ENCODE measurements around the gene HBP1.
A peak's percentile ranks its signal among the peaks of the same experiment; 100 is the strongest.

HBP1 gene

DNA sequence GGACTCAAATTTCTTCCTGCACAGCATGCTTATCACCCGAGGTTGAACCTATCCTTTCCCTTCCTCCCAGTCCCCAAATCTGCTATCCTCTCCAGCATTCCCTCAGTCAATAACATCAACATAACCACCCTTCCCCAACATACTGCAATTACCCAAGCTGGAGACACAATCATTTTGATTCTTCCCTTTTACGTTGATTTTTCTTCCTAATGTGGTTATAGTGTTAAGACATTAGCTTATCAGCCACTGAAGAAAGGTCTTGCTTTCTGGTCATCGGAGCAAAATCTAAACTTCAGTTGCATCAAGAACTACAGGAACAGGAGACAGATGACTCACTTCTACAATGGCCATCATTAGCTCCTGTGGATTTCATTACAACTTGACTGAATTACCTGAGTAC, 3.5 kb upstream of the HBP1 start:
- Histone ChIP-seq H3K4me3 (no peak overlapping the region), H3K27ac (no peak overlapping the region)
- TF ChIP-seq, protein P1, sequence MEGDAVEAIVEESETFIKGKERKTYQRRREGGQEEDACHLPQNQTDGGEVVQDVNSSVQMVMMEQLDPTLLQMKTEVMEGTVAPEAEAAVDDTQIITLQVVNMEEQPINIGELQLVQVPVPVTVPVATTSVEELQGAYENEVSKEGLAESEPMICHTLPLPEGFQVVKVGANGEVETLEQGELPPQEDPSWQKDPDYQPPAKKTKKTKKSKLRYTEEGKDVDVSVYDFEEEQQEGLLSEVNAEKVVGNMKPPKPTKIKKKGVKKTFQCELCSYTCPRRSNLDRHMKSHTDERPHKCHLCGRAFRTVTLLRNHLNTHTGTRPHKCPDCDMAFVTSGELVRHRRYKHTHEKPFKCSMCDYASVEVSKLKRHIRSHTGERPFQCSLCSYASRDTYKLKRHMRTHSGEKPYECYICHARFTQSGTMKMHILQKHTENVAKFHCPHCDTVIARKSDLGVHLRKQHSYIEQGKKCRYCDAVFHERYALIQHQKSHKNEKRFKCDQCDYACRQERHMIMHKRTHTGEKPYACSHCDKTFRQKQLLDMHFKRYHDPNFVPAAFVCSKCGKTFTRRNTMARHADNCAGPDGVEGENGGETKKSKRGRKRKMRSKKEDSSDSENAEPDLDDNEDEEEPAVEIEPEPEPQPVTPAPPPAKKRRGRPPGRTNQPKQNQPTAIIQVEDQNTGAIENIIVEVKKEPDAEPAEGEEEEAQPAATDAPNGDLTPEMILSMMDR (IDR thresholded peaks at IDR 0.05), result no peak
- no peak for DNase-seq (ENCODE audit: low spot score)

DNA sequence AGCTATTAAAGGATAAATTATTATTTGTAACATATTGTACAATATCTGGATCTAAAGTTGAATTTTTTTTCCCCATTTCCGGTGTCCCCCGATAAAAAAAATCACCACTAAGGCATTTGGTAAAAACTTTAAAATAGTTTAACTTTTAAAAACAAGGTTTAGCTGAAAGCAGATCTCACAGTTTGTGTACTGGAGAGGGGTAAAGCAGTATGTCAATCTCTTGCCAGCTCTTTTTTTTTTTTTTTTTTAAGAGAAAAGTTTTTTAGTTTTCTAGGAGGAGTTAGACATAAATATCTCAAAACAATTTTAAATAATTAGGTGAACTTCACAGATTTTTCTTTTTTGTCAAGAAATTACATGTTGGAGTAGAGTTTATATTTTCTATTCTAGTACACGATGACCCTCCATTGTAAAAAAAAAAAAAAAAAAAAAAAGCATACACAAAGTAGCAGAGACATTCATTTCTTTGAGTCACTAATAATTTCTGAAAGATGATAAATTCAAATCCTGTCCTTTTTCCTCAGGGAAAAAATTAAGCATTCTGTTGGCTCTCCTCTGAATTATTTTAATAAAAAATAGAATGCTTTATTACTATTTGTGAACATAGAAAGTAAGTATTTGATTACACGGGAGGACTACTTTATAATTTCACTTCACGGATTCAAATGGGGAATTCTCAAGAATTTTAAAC, 1.9 kb upstream of the HBP1 start:
- Histone ChIP-seq H3K27ac (peak overlapping the region; percentile 96 to 97), H3K4me3 (peak overlapping the region; percentile 73)
- no peak for DNase-seq (ENCODE audit: low spot score)
- TF ChIP-seq, protein P1 (IDR thresholded peaks at IDR 0.05), result no peak

DNA sequence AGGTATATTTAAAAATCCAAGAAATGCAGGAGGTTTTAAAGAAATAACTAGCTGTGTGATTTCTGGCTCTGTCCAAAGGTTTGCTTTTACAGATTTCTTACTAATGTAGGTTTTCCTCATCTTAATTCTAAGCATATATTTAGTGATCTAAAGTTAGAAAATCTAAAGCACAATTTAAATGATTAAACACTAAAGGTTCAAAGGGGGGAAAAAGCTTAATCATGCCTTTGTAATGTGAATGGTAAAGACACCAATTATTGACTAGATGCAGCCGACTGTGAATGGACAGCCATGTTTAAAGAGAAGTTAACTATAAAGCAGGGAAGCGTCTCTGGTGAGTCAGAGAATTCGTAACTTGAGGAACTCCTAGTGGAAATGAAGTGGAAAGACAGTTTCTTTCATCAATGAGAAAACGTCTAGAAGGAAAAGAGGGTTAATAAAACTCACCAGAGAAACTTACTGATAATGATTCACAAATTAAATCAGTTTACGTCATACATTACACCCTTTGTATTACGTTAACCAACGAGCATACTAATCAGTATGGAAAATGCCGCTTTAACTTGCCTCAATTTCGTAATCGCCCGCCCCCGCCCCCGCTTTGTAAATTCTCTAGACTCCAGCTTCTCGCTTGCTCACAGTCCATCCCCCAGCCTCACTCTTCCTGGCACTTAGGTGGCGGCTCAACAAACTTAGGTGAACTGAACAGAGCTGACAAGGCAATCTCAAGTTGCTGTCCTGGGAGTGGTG, 1.1 kb upstream of the HBP1 start:
- TF ChIP-seq, protein P1 (IDR thresholded peaks at IDR 0.05), result peak; percentile 23
- H3K4me3 ChIP-seq, result peak overlapping the region; percentile 73
- DNase-seq (ENCODE audit: low spot score), result no peak
- H3K27ac ChIP-seq, result peak overlapping the region; percentile 96 to 97

DNA sequence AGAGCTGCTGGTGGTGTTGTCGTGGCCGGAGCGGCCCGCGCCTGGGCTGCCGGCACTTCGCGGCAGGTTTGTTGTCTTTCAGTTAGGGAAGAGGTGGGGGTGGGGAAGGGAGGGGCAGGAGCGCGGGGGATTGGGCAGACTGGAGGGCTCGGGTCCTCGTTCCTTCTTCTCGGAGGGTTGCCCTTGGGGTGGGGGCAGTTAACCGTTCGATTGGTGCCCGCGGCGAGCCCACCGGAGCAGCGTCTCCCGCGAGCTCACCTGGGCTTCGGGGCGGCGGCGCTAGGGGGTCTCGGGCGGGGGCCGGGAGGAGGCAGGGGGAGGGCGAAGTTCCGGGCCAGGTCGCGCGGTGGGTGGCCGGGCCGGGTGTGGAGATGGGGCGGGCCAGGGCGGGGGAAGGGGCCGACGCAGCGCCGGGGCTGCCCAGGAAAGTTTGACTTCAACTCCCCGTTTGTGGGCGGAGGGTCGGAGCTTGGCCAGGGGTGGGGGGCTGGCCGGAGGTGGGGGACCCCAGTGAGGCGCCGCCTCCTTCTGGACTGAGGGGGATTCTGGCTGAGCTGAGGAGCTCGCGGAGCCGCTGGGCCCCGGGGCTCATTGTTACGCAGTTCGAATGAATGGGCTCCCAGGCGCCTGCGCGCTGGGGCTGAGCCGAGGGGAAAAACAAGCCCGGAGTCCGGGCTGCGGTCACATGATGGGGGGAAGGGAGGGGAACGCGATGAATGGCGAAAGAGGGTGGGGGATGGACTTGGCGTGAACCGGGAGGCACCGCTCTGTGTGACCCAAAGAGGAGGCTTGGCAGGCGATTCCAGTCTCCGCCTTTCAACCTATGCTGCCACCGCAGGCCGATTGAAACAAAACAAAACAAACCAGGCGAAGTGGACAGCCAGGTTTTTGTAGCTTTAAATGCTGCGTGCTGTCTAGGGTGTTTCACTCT, 582 bp downstream of the HBP1 start:
- Histone ChIP-seq H3K27ac (peak overlapping the region; percentile 100), H3K4me3 (peak overlapping the region; percentile 98)
- TF ChIP-seq, protein P1 (IDR thresholded peaks at IDR 0.05), result no peak
- peak; percentile 99 for DNase-seq (ENCODE audit: low spot score)

DNA sequence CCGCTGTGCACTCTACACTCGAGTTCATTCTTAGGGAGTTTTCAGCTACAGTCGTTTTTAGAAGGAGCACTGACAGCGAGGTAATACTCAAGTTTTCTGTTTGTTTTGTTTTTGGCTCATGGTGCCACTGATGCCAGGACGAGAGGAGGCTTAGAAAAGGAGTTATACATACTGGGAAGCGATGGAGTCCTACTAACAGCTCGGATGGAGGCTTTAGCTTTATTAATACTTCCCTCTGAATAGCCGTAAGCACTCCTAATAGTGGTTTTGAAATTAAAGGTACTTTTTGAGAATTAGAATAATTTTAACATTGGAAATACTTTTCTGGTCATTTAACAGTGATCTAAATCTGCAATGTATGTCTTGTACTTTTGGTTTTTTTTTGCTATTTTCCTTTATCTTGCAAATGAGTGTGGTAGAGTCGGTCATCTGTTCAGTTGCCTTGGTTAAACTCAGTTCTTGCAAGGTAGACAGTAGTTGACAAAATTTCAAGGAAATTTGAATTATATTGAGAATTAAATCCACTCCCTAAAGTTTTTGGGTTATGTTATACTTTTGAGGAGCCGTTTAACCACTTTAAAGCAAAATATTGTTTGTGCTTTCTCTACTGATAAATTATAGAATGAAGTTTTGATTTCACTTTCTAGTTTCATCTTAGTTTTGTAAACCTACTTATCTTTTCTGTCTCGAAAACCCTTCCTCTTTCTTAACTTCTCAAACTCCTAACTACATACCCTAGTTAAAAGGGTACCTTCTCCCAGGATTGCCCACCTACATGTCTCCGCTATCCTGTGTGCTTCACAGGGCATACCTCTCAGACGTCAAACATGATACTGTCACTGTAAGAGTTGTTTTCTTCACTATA, 1.5 kb downstream of the HBP1 start:
- H3K4me3 ChIP-seq, result peak overlapping the region; percentile 98
- TF ChIP-seq, protein P1 (IDR thresholded peaks at IDR 0.05), result no peak
- DNase-seq (ENCODE audit: low spot score), result no peak
- H3K27ac ChIP-seq, result peak overlapping the region; percentile 100

DNA sequence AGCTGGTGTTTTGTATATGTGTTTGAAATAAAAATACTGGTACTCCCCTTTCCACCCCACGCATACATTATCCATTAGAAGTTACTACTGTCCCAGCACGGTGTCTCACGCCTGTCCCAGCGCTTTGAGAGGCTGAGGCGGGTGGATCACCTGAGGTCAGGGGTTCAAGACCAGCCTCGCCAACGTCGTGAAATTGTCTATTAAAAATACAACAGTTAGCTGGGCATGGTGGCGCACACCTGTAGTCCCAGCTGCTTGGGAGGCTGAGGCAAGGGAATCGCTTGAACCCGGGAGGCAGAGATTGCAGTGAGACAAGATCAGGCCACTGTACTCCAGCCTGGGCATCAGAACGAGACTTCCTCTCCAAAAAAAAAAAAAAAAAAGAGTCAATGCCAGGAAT, 2.7 kb downstream of the HBP1 start:
- no peak for DNase-seq (ENCODE audit: low spot score)
- TF ChIP-seq, protein P1 (IDR thresholded peaks at IDR 0.05), result no peak
- H3K4me3 ChIP-seq, result no peak overlapping the region
- H3K27ac ChIP-seq, result peak overlapping the region in 1 of 2 donors; percentile 23
